OCI-LY1 (cell line): Measurements from ENCODE around the gene CACNA1I.

Experiments
- CTCF ChIP-seq: fragments of 200-600 bp; sonication (generic), shearing (Covaris generic); IDR thresholded peaks from 2 replicates; pipeline ENCODE4 v1.5.1; 2017; ENCODE audit warnings: mild to moderate bottlenecking, antibody characterized with exemption, low read length, moderate library complexity, mixed read lengths
- EZH2 ChIP-seq: fragments of 200-600 bp; sonication (generic), shearing (Covaris generic); IDR thresholded peaks from 2 replicates; pipeline ENCODE4 v1.8.0; 2017; ENCODE audit warnings: borderline replicate concordance, mixed run types, mild to moderate bottlenecking, antibody characterized with exemption, low read length, moderate library complexity, mixed read lengths

- TF ChIP-seq CTCF (no peak), EZH2 (no peak)
Observed at GRCh38 chr22:39554151-39554550, 16.4 kb upstream of the CACNA1I start.
